GM21515 (cell line): ENCODE data around the gene RIC1.
"Not testable (repeated sequence)": the region's sequence is repeated elsewhere in the genome, so short reads cannot be mapped to it uniquely, and the experiment has no call there.

Source experiments
- ATAC-seq: cut with Tn5 transposase; IDR thresholded peaks from one replicate; pipeline ENCODE4 v1.9.1; 2021; ENCODE audit not compliant: unreplicated experiment

RIC1 gene

DNA sequence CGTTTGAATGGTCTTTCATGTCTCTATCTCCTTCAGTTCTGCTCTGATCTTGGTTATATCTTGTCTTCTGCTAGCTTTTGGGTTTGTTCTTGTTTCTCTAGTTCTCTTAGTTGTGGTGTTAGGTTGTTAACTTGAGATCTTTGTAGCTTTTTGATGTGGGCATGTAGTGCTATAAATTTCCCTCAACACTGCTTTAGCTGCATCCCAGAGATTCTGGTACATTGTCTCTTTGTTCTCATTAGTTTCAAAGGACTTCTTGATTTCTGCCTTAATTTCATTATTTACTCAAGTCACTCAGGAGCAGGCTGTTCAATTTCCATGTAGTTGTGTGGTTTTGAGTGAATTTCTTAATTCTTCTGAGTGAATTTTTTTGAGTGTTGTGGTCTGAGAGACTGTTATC lies 33.9 kb downstream of the RIC1 start:
- ATAC-seq = not testable (repeated sequence)

DNA sequence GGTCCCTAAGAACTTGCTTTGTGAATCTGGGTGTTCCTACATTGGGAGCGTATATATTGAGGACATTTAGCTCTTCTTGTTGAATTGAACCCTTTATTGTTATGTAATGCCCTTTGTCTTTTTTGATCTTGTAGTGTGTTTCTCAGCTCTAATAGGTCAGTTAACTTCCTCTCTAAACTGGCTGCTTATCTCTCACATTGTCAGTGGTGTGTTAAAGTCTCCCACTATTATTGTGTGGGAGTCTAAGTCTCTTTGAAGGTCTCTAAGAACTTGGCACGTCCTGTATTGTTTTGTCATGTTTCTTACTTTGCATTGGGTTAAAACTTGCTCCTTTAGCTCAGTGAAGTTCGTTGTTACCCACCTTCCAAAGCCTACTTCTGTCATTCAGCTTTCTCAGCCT lies 36.2 kb downstream of the RIC1 start:
- no peak for ATAC-seq

DNA sequence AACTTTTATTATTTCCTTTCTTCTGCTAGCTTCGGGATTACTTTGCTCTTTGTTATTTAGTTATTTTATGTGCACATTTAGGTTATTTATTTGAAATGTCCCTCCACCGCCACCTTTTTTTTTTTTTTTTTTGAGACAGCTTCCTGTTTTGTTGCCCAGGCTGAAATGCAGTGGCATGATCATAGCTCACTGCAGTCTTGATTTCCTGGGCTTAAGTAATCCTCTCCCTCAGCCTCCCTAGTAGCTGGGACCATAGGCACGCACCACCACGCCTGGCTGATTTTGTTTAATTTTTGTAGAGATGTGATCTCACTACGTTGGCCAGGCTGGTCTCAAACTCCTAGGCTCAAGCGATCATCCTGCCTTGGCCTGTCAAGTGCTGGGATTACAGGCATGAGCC lies 38.5 kb downstream of the RIC1 start:
- no peak for ATAC-seq

DNA sequence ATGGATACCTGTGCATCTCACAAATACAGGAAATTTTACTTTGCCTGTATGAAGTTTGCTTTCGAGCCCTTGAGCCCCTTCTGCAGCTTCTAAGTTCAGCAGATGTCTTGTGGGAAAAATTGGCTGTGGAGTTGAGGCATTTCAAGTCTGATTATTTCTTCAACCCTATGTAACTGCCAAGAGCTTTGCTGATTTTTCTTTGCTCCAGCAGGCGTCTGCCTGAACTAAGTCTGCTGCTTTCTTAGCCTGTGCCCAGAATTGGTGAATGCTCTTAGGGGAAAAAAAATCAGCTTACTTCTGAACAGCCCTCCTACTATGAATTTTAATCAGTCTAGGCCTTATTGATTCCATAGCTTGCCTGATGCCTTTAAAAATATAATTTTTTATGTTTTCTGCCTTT lies 41.2 kb downstream of the RIC1 start:
- ATAC-seq = no peak

DNA sequence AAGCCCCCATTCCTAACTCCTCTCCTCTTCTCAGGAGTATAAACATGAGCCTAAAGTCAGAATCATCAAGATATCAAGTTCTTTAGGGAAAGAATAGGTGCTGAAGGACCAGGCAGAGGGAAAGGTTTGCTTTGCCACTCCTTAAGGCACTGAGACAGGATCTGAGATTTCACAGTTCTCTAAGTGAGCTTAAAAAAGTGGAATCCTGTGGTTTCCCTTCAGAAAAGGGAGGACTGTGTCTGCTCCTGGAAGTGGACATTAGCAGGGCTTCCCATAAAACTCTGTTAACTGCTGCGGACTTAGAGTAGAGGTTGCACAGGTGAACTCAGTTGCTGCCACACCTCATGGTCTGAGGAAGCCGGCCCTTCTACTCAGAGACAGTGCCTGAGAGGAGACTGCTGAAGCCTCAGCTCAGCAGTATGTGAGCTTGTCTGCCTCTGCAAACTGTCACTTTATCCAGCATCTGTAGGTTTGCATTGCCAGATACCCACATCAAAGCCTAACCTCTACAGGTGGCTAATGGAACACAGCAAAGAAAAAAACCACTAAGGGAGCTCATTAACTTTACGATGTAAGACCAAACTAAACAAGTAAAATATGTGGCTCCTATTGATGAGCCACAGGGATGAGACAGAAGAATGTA lies 42.9 kb downstream of the RIC1 start:
- no peak for ATAC-seq

DNA sequence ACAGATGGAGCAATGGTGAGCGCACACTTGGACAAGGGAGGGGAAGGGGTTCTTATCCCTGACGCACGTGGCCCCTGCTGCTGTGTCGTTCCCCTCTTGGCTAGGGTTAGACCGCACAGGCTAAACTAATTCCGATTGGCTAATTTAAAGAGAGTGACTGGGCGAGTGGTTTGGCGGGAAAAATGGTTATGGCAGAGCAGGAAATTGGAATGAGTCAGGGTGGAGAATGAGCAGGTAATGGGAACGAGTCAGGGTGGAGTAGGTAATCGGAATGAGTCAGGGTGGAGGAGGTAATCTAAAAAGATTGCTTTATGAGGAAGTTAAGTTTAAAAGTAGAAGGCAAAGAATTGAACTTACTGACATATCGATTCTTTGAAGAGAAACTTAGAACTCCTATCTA lies 46.1 kb downstream of the RIC1 start:
- ATAC-seq = not testable (repeated sequence)

DNA sequence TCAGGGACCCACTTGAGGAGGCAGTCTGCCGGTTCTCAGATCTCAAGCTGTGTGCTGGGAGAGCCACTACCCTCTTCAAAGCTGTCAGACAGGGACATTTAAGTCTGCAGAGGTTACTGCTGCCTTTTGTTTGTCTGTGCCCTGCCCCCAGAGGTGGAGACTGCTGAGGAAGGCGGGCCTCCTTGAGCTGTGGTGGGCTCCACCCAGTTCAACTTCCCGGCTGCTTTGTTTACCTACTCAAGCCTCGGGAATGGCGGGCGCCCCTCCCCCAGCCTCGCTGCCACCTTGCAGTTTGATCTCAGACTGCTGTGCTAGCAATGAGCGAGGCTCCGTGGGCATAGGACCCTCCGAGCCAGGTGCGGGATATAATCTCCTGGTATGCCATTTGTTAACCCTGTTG lies 54.7 kb downstream of the RIC1 start:
- not testable (repeated sequence) for ATAC-seq

DNA sequence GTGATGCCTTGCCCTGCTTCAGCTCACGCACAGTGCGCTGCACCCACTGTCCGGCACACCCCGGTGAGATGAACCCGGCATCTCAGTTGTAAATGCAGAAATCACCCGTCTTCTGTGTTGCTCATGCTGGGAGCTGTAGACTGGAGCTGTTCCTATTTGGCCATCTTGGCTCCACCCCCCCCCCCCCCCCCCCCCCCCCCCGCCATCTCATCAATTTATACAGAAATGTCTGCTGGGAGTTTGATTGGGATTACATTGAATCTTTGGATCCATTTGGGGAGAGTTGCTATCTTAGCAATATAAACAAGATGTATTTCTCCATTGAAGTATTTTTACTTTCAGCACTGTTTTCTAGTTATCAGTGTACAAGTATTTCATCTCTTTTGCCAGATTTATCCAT lies 55.2 kb downstream of the RIC1 start:
- no peak for ATAC-seq

DNA sequence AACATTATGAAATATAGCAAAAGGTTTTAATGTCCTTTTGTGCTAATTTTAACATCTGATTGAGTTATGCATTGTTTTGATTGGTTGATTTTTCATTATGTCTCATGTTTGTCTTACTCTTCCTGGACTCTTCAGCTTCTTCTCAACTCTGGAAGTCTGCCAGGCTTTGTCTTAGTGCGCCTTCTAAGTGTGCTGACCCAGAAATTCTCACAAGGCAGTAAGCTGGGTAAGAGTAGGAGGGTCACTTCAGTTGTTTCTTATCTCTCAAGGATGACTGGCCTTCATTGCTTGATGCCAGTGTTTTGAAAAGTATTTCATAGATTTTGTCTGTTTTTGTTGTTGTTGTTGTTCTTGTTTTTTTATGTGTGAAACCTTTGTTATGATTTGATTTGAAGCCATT lies 59.2 kb downstream of the RIC1 start:
- no peak for ATAC-seq

DNA sequence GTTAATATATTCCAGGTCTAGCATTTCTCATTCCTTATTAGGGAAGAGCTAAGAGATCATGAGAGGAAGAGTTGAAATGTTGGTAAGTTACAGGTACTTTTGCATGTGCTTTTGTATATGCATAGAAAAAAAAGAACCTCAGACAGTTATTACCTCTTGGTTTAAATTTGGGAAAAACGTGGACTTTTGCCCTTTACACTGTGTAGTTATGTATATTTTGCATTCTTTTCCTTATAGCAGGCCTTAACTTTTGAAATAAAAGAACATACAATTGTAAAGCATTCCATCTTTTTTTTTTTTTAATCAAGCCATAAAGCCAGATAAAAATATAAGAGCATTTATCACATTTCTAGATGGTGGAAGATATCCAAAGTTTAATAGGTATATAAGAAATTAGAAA lies 61.4 kb downstream of the RIC1 start:
- no peak for ATAC-seq

DNA sequence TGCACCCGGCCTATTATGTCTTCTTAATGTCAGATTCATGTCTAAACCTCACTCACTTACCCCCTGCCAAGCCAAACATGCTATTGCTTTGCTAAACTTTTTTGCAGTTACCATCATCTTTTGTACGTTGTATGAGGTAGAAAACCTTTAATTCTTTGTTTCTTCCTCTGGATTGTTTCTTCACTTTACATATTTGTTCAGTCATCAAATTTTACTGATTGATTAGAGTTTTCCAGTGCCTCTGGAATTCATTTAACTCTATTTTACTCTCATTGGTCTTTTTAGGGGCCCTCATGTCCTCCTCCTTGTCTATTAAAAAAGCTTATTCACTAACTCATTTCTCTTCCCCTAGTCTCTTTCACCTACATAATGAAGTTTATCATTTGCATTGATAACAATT lies 67.0 kb downstream of the RIC1 start:
- no peak for ATAC-seq

DNA sequence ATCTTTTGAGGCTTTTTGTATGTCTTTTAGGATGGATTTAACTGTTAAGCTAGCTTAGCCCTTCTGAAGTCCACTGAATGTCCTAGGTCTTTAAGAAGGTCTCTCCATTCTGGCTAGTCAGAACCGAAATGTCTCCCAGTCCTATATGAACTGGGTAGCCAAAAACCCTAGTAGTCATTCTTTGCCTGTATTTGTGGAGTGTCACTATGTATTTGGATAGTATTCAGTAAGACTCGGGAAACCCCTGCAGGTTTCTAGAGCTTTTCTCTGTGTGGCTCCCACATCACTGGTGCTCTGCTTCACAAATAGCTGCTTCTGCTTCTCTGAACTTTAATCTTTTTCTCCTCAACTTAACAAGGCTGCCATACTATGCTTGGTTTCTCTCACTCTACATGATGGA lies 68.0 kb downstream of the RIC1 start:
- peak; percentile 45 for ATAC-seq

DNA sequence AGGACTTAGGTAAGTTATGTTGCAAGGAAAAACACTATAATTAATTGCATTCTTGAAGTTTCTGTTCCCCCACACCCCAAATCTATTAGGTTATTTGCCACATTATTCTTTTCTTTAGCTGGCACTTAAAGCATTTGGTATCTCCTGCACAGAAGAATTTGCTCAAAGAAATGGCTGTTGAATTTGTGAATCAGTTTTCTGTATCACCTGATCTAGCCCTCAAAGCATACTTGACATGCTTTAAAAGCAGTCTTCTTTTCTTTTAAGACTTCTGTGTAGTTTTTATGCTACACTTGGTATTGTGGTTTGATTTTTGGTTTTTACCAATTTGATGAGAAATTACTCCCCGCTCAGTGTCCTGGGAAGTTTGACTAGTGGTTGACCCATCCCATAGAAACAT lies 69.1 kb downstream of the RIC1 start:
- ATAC-seq = no peak

DNA sequence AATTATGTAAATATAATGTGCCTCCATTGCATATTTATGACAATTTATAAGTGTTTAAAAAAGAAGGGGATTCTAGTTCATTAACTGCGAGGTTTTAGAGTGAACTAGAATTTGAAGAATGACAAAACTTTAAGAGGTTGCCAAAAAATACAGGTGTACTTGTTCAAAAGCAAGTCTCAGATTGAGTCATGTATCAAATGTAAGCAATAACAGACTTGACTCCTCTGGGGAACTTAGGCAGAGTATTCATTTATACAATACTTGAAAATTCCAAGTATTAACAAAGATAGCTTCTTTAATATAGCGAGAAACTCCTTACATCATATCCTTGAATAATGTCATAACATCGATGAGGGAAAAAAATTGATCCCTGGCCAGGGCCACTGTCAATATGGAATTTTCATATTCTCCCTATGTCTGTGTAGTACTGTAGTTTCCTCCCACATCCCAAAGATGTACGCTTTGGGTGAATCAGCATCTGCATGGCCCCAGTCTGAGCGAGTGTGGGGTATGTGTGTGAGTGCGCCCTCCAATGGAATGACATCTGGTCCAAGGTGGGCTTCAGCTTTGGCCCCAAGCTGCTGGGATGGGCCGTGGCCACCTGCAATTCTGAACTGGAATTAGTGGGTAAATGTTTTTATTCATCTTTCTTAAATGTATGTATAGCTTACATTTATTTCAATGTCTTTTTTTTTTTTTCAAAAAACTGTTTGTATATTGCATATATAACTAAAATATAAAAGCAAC lies 70.1 kb downstream of the RIC1 start:
- ATAC-seq = no peak

DNA sequence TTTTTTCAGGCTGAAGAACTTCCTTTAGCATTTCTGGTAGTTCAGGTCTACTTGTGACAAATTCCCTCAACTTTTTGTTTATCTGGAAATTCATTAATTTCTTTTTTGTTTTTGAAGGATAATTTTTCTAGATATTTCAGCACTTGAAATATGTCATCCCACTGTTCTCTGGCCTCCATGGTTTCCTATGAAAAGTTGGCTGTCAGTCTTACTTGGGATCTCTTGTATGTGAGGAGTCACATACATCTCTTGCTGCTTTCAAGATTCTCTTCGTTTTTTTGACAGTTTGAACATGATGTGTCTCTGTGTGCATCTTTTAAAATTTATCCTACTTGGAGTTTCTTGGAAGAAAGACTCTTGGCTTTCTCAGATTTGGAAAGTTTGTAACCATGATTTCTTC lies 79.5 kb downstream of the RIC1 start:
- no peak for ATAC-seq

DNA sequence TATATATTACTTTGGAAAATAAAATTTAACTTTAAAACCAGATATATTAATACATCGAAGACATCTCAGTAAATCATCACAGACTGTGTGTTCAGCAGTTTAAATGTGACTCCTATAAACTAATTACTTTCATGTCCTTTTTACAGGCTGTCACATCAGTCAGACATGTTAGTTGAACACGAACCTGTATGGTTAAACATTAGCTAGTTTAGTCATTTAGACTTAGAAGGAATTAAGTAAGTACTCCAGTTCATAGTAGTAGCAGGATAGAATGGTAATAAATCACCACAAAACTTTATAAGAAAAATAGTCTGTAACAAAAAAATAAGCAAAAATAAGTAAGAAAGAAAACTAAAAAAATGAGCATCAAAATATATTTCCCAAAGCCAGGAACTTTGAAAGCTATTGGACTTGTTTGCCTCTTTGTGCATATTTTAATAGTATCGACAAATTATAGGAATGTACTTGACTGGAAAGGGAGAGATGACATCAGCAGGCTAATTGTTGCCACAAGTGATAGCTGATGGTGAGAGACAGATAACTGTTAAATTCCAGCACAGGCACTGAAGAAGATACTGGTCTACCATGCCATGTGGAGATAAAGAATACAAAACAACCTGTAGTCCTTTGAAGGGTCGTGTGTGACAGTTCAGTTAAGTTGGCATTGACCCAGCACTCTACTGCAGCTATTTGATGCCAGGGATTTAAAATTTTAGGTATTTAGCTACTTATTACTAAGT lies 83.9 kb downstream of the RIC1 start:
- no peak for ATAC-seq

DNA sequence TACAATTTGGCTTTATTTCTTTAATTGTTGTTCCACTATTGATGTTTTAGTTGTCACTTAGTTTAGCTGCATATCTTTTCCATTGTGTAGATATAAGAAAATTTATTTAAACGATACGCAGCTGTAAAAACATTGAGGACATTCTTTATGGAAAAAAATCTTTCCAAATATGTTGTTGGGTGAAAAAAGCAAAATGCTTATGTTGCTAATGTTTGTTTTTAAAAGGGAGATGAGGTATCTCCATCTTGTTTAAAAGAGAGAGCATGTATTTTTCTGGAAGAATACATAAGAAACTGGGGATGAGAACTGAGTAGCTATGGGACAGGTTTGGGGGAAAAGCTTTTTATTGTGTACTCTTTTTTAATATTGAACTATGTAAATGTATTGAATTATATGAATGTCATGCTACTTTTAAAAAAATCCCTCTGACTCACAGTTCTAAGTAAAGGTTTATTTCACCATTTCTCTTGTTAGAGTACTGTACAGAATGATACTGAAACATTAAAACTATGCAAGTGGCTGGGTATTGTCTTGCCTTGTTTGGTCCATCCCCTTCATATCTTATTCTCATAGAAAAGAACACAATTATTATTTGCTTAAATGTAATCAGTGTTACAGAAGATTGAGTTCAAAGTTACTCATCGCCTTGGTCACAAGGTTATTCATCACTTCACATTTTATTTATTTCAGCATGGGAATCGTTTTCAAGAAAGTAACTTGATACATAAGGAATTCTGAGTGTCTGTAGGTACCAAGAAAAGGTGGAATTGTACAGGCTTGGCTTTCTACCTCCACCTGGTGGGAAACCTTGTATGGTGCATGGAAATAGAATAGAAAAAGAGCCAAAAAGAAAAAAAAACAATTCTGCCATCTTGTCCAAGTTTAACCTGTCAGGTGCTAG lies 85.8 kb downstream of the RIC1 start:
- ATAC-seq = no peak

DNA sequence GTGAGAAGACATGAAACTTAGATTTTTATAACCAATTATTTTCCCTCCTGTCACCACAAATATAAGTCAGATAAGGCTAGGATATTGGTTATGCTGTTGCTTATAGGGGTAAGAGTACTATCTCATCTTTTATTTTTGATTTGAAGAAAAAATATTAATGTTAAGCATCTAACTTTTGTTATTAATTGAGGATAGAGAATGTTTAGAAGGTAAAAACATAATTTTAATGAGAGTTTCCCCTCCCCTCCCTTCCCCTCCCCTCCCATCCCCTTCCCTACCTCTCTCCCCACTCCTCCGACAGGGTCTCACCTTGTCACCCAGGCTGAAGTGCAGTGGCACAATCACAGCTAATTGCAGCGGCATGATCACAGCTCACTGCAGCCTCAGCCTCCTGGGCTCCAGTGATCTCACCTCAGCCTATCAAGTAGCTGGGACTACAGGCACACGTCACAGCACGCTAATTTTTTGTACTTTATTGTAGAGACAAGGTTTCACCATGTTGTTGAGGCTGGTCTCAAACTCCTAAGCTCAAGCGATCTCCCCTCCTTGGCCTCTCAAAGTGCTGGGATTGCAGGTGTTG lies 86.7 kb downstream of the RIC1 start:
- ATAC-seq = no peak

DNA sequence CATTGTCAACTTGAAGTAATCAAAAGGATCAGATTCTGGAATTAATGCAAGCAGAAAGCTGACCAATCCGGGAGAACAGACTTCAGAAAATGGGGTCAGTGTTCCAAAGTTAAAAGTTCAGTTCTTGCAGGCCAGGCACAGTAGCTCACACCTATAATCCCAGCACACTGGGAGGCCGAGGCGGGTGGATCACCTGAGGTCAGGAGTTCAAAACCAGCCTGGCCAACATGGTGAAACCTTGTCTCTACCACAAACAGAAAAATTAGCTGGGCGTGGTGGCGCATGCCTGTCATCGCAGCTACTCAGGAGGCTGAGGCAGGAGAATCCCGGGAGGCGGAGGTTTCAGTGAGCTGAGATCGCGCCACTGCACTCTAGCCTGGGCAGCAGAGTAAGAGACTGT lies 88.5 kb downstream of the RIC1 start:
- not testable (repeated sequence) for ATAC-seq

DNA sequence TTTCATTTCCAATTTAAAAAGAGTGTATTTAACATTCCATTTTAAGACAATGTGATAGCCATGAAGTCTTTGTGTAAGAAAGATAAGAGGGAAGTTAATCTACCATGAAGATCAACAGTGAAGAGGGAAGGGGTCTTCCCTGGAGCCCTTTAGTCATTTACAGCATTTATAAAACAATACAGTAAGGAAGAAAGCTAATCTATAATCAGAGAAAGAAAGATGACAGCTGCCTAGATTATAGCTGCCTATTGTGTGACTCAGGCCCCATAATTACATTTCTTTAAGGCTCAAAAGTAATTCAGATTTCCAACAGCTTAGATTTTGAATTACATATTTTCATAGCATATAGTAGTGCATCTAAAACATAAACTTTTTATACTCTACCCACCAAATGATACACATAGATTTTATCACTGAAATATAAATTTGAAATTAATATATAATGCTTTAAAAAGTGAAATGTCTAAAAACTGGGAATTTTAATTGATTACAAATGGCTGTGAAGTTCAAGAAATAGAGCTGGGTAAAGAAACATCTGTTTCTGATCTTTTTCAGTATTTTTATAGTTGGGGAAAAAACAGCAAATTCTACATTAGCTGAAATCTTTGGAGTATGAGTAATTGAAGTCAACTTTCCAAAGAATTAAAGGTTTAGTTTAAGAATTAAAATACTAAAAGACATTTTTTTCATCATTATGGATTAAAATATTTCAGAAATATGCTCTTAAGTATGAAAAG lies 89.6 kb downstream of the RIC1 start:
- ATAC-seq = no peak
